GM12891 (cell line): Measurements from ENCODE around the gene TIMP3.

ENCODE experiments used
- PAX5 ChIP-seq: IDR thresholded peaks from 2 replicates; pipeline ENCODE4 v1.6.1; 2011; ENCODE audit warnings: low read length, moderate library complexity, mild to moderate bottlenecking; ENCODE audit not compliant: insufficient read depth, severe bottlenecking
- POLR2A ChIP-seq: IDR thresholded peaks from 2 replicates; pipeline ENCODE4 v1.6.1; 2011; ENCODE audit warnings: low read depth, low read length, control low read depth
- POLR2AphosphoS5 ChIP-seq: IDR thresholded peaks from 2 replicates; pipeline ENCODE4 v1.6.1; 2011; ENCODE audit warnings: low read depth, low read length, control low read depth
- POU2F2 ChIP-seq: IDR thresholded peaks from 2 replicates; pipeline ENCODE4 v1.6.1; 2011; ENCODE audit warnings: low read depth, mild to moderate bottlenecking, control low read depth, low read length, moderate library complexity
- SPI1 ChIP-seq: IDR thresholded peaks from 2 replicates; pipeline ENCODE4 v1.6.1; 2011; ENCODE audit warnings: low read depth, low read length, control low read depth
- TAF1 ChIP-seq: IDR thresholded peaks from 2 replicates; pipeline ENCODE4 v1.6.1; 2011; ENCODE audit warnings: low read depth, low read length, control low read depth

DNA sequence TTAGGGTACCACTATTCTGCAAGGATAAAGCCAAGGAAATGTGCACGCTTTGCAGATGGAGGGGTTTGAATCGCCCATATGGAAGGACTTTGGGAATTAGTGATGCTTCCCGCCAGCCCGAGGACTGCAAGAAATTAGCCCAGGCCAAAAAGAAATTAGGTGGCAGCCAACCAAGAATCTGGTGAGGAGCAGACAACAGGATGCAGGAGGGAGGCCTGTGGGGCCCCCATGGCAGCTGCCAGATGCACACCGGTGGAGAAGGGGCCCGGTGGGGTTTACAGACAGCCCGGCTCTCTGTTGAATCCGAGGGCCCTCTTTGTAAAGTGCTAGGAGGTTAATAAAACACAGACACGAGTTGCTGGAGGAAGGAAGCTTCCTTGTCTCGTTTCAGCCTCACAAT is 73.5 kb downstream of the TIMP3 start:
- TF ChIP-seq POLR2AphosphoS5 (no peak), POLR2A (no peak), TAF1 (no peak), SPI1 (no peak), PAX5 (no peak), POU2F2 (no peak)
